ENCODE data around the gene FADS2. TPM values are rescaled to one million over a fixed set of nuclear protein-coding genes. Genes with fewer than 3 reads are reported as not detected.

Gene FADS2
- polyA plus RNA-seq, 1 donor from 2014 or later, result 145 TPM

GRCh38 chr11:61886643-61887042 lies 58.5 kb downstream of the FADS2 start:
- Histone ChIP-seq H3K9me2 (ENCODE audit: insufficient read depth, low read length) (no peaks in the 10 kb centered on the region), H3K4me3 (ENCODE audit: low read length) (no peak overlapping the region), H3K27me3 (ENCODE audit: insufficient read depth, low read depth, low read length) (peaks cover 5% of the 10 kb centered on the region), H3K9ac (ENCODE audit: low read length) (no peak overlapping the region), H3K9me3 (ENCODE audit: low read length) (no peaks in the 10 kb centered on the region), H3K36me3 (ENCODE audit: insufficient read depth, low read length) (no peaks in the 10 kb centered on the region), H3K27ac (ENCODE audit: low read length) (no peak overlapping the region), H2AFZ (ENCODE audit: low read depth, low read length) (no peak overlapping the region), H4K20me1 (ENCODE audit: insufficient read depth) (no peaks in the 10 kb centered on the region), H3K79me2 (replicated peaks; ENCODE audit: insufficient read depth, low read length) (no peaks in the 10 kb centered on the region), H3F3A (ENCODE audit: insufficient read depth, low read length, poor library complexity, severe bottlenecking) (no peaks in the 10 kb centered on the region), H3K4me2 (ENCODE audit: low read length) (no peak overlapping the region)
- TF ChIP-seq RAD21 (conservative IDR thresholded peaks at IDR 0.05) (no peak), EP300 (conservative IDR thresholded peaks at IDR 0.05; ENCODE audit: poor library complexity, severe bottlenecking) (no peak), REST (IDR thresholded peaks at IDR 0.05; ENCODE audit: borderline replicate concordance) (no peak), SMC3 (conservative IDR thresholded peaks at IDR 0.05; ENCODE audit: poor library complexity) (no peak), CTCF (IDR thresholded peaks at IDR 0.05; ENCODE audit: poor library complexity, severe bottlenecking) (no peak), EZH2 (IDR thresholded peaks at IDR 0.05; ENCODE audit: borderline replicate concordance, insufficient read depth, low read length, poor library complexity, severe bottlenecking) (no peak), MXI1 (conservative IDR thresholded peaks at IDR 0.05; ENCODE audit: poor library complexity, severe bottlenecking) (no peak), TAF1 (IDR thresholded peaks at IDR 0.05; ENCODE audit: low read depth) (no peak), POLR2AphosphoS5 (IDR thresholded peaks at IDR 0.05) (no peak)

GRCh38 chr11:61887839-61888494 lies 59.9 kb downstream of the FADS2 start:
- Histone ChIP-seq H3F3A (ENCODE audit: insufficient read depth, low read length, poor library complexity, severe bottlenecking) (no peaks in the 10 kb centered on the region), H4K20me1 (ENCODE audit: insufficient read depth) (no peaks in the 10 kb centered on the region), H3K9me3 (ENCODE audit: low read length) (no peaks in the 10 kb centered on the region), H2AFZ (ENCODE audit: low read depth, low read length) (no peak overlapping the region), H3K4me3 (ENCODE audit: low read length) (no peak overlapping the region), H3K36me3 (ENCODE audit: insufficient read depth, low read length) (no peaks in the 10 kb centered on the region), H3K27ac (ENCODE audit: low read length) (no peak overlapping the region), H3K4me2 (ENCODE audit: low read length) (no peak overlapping the region), H3K79me2 (replicated peaks; ENCODE audit: insufficient read depth, low read length) (no peaks in the 10 kb centered on the region), H3K9ac (ENCODE audit: low read length) (no peak overlapping the region), H3K27me3 (ENCODE audit: insufficient read depth, low read depth, low read length) (peaks cover 10% of the 10 kb centered on the region), H3K9me2 (ENCODE audit: insufficient read depth, low read length) (no peaks in the 10 kb centered on the region)
- no peak for TF ChIP-seq REST (IDR thresholded peaks at IDR 0.05; ENCODE audit: borderline replicate concordance)
- TF ChIP-seq MXI1 (conservative IDR thresholded peaks at IDR 0.05; ENCODE audit: poor library complexity, severe bottlenecking), result no peak
- TF ChIP-seq TAF1 (IDR thresholded peaks at IDR 0.05; ENCODE audit: low read depth), result no peak
- TF ChIP-seq CTCF (IDR thresholded peaks at IDR 0.05; ENCODE audit: poor library complexity, severe bottlenecking), result no peak
- TF ChIP-seq RAD21 (conservative IDR thresholded peaks at IDR 0.05), result no peak
- TF ChIP-seq EZH2 (IDR thresholded peaks at IDR 0.05; ENCODE audit: borderline replicate concordance, insufficient read depth, low read length, poor library complexity, severe bottlenecking), result no peak
- no peak for TF ChIP-seq SMC3 (conservative IDR thresholded peaks at IDR 0.05; ENCODE audit: poor library complexity)
- TF ChIP-seq EP300 (conservative IDR thresholded peaks at IDR 0.05; ENCODE audit: poor library complexity, severe bottlenecking), result no peak
- no peak for TF ChIP-seq POLR2AphosphoS5 (IDR thresholded peaks at IDR 0.05)
